ENCODE results near the gene EIF4G3. TPM values are rescaled to one million over a fixed set of nuclear protein-coding genes. Genes with fewer than 3 reads are reported as not detected.

EIF4G3 gene
- total and polyA plus RNA-seq, 10 donors, result 14.3 to 97.3 (median 64.1) TPM

- WGBS, 5 donors, result 72 to 100% (median 94%) methylated on average over 1 of the region's 1 CpG
- intact Hi-C loops (cut with DNase I; ENCODE audit: low total_unique reads), result no loop called here
- H3K4me3 ChIP-seq, result no peak overlapping the region
- no peak overlapping the region for H3K27ac ChIP-seq
- no peak for DNase-seq
- no peaks in the 10 kb centered on the region for H3K36me3 ChIP-seq
- TF ChIP-seq POLR2A (IDR thresholded peaks at IDR 0.05) (no peak), CTCF (IDR thresholded peaks at IDR 0.05 in 8 of 11, conservative IDR thresholded peaks at IDR 0.05 in 3 of 11) (no peak), POLR2AphosphoS5 (IDR thresholded peaks at IDR 0.05) (no peak)
- no peaks in the 10 kb centered on the region for H3K9me3 ChIP-seq
- peaks cover 0 to 16% (median 7%) of the 10 kb centered on the region in 6 donors for H3K4me1 ChIP-seq
- H3K27me3 ChIP-seq (replicated peaks in 1 of 7), result no peaks in the 10 kb centered on the region
Measured at GRCh38 chr1:21189906-21190500, 13.3 kb upstream of the EIF4G3 start.

- intact Hi-C loops (cut with DNase I; ENCODE audit: low total_unique reads), result no loop called here
- no peaks in the 10 kb centered on the region for H3K9me3 ChIP-seq
- no peaks in the 10 kb centered on the region for H3K36me3 ChIP-seq
- TF ChIP-seq CTCF (IDR thresholded peaks at IDR 0.05 in 8 of 11, conservative IDR thresholded peaks at IDR 0.05 in 3 of 11) (no peak), POLR2A (IDR thresholded peaks at IDR 0.05) (no peak), POLR2AphosphoS5 (IDR thresholded peaks at IDR 0.05) (no peak)
- H3K27me3 ChIP-seq (replicated peaks in 1 of 7), result no peaks in the 10 kb centered on the region
- H3K4me1 ChIP-seq, result peaks cover 0 to 18% (median 10%) of the 10 kb centered on the region in 6 donors
- H3K4me3 ChIP-seq, result no peak overlapping the region
- WGBS, 5 donors, result 77 to 88% (median 86%) methylated on average over 3 of the region's 3 CpGs
- DNase-seq, result no peak
- no peak overlapping the region for H3K27ac ChIP-seq
Measured at GRCh38 chr1:21189421-21189820, 12.7 kb upstream of the EIF4G3 start.

GRCh38 chr1:21188235-21188634, 11.5 kb upstream of the EIF4G3 start:
- Histone ChIP-seq H3K27ac (no peak overlapping the region), H3K36me3 (no peaks in the 10 kb centered on the region), H3K9me3 (no peaks in the 10 kb centered on the region), H3K27me3 (replicated peaks in 1 of 7) (no peaks in the 10 kb centered on the region), H3K4me1 (peaks cover 0 to 29% (median 19%) of the 10 kb centered on the region in 6 donors), H3K4me3 (no peak overlapping the region)
- intact Hi-C loops (cut with DNase I; ENCODE audit: low total_unique reads), result no loop called here
- 71 to 87% (median 81%) methylated on average over 3 of the region's 3 CpGs for WGBS, 5 donors
- DNase-seq, result no peak
- TF ChIP-seq POLR2A (IDR thresholded peaks at IDR 0.05) (no peak), POLR2AphosphoS5 (IDR thresholded peaks at IDR 0.05) (no peak), CTCF (IDR thresholded peaks at IDR 0.05 in 8 of 11, conservative IDR thresholded peaks at IDR 0.05 in 3 of 11) (no peak)

- Histone ChIP-seq H3K36me3 (no peaks in the 10 kb centered on the region), H3K4me1 (peaks cover 0 to 31% (median 16%) of the 10 kb centered on the region in 6 donors), H3K27ac (no peak overlapping the region), H3K9me3 (no peaks in the 10 kb centered on the region), H3K4me3 (no peak overlapping the region), H3K27me3 (replicated peaks in 1 of 7) (no peaks in the 10 kb centered on the region)
- no peak for DNase-seq
- intact Hi-C loops (cut with DNase I; ENCODE audit: low total_unique reads), result no loop called here
- TF ChIP-seq CTCF (IDR thresholded peaks at IDR 0.05 in 8 of 11, conservative IDR thresholded peaks at IDR 0.05 in 3 of 11) (no peak), POLR2A (IDR thresholded peaks at IDR 0.05) (no peak), POLR2AphosphoS5 (IDR thresholded peaks at IDR 0.05) (no peak)
- WGBS, 5 donors, result 71 to 89% (median 82%) methylated on average over 5 of the region's 5 CpGs
Measured at GRCh38 chr1:21185221-21185731, 8.6 kb upstream of the EIF4G3 start.

Data from spleen (tissue), 11 donors.